ENCODE data around the gene MED26. TPM values are rescaled to one million over a fixed set of nuclear protein-coding genes. Genes with fewer than 3 reads are reported as not detected.
A peak's percentile ranks its signal among the peaks of the same experiment; 100 is the strongest.

The MED26 gene
- total RNA-seq, 1 donor from 2014 or later = 11.7 TPM

DNA sequence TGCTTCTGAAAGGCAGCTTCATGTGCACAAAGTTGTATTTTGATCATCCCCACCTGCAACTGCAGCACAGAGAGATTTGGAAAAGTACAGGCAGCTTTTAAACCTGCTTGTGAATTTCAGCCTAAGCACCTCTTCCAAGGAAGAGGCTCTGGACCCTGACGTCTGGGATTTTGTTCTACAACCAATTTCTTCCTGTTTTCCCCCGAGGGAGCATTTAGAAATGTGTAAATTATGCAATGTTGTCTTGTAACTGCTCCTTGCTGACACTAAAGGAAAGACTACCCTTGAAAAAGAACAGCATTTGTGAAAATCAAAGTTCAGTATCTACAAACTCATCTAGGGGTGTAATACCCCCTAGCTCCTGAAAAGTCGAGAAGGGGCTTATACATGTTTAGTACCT, 15.4 kb downstream of the MED26 start:
- H3K4me1 Mint-ChIP-seq = peaks cover 26% of the 10 kb centered on the region
- H3K27me3 Mint-ChIP-seq (ENCODE audit: low read depth) = no peaks in the 10 kb centered on the region
- no peaks in the 10 kb centered on the region for H3K9me3 Mint-ChIP-seq
- no peaks in the 10 kb centered on the region for H3K36me3 Mint-ChIP-seq (ENCODE audit: low read depth)
- no peak for DNase-seq (ENCODE audit: low read depth, low spot score)
- H3K27ac Mint-ChIP-seq (ENCODE audit: unreplicated experiment) = no peak overlapping the region
- no peak overlapping the region for H3K4me3 Mint-ChIP-seq
- TF ChIP-seq, protein P1, sequence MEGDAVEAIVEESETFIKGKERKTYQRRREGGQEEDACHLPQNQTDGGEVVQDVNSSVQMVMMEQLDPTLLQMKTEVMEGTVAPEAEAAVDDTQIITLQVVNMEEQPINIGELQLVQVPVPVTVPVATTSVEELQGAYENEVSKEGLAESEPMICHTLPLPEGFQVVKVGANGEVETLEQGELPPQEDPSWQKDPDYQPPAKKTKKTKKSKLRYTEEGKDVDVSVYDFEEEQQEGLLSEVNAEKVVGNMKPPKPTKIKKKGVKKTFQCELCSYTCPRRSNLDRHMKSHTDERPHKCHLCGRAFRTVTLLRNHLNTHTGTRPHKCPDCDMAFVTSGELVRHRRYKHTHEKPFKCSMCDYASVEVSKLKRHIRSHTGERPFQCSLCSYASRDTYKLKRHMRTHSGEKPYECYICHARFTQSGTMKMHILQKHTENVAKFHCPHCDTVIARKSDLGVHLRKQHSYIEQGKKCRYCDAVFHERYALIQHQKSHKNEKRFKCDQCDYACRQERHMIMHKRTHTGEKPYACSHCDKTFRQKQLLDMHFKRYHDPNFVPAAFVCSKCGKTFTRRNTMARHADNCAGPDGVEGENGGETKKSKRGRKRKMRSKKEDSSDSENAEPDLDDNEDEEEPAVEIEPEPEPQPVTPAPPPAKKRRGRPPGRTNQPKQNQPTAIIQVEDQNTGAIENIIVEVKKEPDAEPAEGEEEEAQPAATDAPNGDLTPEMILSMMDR (conservative IDR thresholded peaks at IDR 0.05) = peak; percentile 11

DNA sequence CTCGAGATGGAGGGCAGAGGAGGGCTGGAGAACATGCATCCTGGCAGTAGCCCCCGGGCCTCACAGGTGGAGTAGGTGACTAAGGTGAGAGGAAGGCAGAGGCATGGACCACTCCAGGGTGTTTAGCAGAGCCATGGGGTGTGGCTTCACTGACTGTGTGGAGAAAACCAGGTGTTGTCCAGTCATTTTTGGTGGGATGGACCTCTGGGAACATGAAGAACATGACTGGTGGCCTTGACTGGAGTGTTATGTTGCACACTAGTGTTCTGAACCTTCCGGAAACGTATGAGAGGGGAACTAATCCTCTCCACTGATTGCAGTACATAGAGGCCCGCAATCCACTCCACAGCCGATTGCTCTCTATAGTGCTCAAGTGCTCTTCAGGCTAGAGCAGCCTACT, 16.9 kb downstream of the MED26 start:
- Mint-ChIP-seq H3K27me3 (ENCODE audit: low read depth) (no peaks in the 10 kb centered on the region), H3K4me1 (peaks cover 19% of the 10 kb centered on the region), H3K4me3 (no peak overlapping the region), H3K27ac (ENCODE audit: unreplicated experiment) (no peak overlapping the region), H3K36me3 (ENCODE audit: low read depth) (no peaks in the 10 kb centered on the region), H3K9me3 (no peaks in the 10 kb centered on the region)
- TF ChIP-seq, protein P1 (conservative IDR thresholded peaks at IDR 0.05) = no peak
- DNase-seq (ENCODE audit: low read depth, low spot score) = no peak

DNA sequence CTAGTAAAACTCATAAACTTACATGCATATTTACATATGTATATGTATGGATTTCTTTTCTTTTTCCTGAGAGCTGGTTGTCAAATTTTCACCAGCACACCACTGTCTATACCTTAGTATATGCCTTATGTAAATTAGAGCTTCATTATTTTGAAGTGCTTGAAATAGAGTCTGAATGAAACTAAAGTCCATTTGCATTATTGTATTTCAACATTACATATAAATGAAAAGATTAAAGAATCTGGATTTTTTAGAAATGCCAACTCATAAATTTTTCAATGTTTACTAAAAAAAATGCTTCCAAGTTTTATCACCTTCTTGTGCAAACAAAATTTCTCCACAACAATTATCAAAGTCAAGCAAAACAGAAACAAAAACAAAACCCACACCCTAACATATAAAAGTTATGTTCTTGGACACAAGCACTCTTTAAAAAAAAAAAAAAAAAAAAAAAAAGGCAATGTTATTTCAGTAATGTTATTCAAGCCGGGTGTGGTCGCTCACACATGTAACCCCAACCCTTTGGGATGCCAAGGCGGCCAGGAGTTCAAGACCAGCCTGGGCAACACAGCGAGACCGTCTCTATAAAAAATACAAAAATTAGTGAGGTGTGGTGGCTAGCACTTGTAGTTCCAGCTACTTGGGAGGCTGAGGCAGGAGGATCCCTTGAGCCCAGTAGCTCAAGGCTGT, 18.3 kb downstream of the MED26 start:
- TF ChIP-seq, protein P1 (conservative IDR thresholded peaks at IDR 0.05) = no peak
- H3K4me1 Mint-ChIP-seq = peaks cover 9% of the 10 kb centered on the region

DNA sequence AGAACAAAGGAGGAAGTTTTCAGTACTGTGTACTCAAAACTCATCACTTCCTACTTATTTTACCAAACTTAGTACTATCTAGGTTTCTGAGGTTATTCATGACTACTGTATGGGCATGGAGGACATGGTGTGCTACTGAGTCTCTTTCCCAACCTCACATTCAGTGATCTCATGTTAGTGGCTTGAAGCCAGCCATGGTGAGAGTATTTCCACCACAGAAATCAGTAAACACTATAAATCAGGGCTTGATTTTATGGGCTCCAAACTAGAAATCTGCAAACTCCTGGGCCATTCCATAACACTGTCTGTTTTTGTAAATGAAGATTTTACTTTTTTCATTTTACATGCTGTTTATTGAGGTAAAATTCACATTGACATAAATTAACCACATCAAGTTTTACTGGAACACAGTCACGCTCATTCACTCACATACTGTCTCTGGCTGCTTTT, 19.7 kb downstream of the MED26 start:
- H3K4me3 Mint-ChIP-seq = no peak overlapping the region
- no peaks in the 10 kb centered on the region for H3K27me3 Mint-ChIP-seq (ENCODE audit: low read depth)
- H3K27ac Mint-ChIP-seq (ENCODE audit: unreplicated experiment) = no peak overlapping the region
- H3K36me3 Mint-ChIP-seq (ENCODE audit: low read depth) = no peaks in the 10 kb centered on the region
- H3K9me3 Mint-ChIP-seq = no peaks in the 10 kb centered on the region
- TF ChIP-seq, protein P1 (conservative IDR thresholded peaks at IDR 0.05) = no peak
- peaks cover 3% of the 10 kb centered on the region for H3K4me1 Mint-ChIP-seq
- no peak for DNase-seq (ENCODE audit: low read depth, low spot score)

More for the DNA sequence above, 18.3 kb downstream of the MED26 start:
- H3K27me3 Mint-ChIP-seq (ENCODE audit: low read depth) = no peaks in the 10 kb centered on the region
- no peaks in the 10 kb centered on the region for H3K9me3 Mint-ChIP-seq
- no peak overlapping the region for H3K27ac Mint-ChIP-seq (ENCODE audit: unreplicated experiment)
- no peak for DNase-seq (ENCODE audit: low read depth, low spot score)
- no peak overlapping the region for H3K4me3 Mint-ChIP-seq
- H3K36me3 Mint-ChIP-seq (ENCODE audit: low read depth) = no peaks in the 10 kb centered on the region

DNA sequence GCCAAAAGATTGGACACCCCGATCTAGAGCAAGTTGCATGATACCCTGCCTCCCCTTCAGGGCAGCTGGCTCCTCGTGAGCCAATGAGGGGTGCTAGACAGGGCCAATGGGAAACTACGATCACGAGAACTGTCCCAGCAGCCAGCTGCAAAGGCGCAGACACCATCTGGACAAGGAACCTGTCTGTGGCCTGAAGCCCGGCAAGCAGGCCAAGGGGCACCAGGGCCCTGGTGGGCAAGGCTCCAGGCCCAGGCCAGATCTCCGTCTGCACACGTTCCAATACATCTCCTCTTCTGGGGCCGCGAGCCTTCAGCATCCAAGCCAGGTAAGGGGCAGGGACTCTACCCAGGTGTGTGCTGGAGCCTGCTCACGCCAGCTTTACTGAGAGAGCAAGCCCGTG, 20.2 kb downstream of the MED26 start:
- no peak overlapping the region for H3K27ac Mint-ChIP-seq (ENCODE audit: unreplicated experiment)
- no peaks in the 10 kb centered on the region for H3K36me3 Mint-ChIP-seq (ENCODE audit: low read depth)
- H3K4me3 Mint-ChIP-seq = no peak overlapping the region
- TF ChIP-seq, protein P1 (conservative IDR thresholded peaks at IDR 0.05) = no peak
- no peaks in the 10 kb centered on the region for H3K9me3 Mint-ChIP-seq
- no peaks in the 10 kb centered on the region for H3K27me3 Mint-ChIP-seq (ENCODE audit: low read depth)
- DNase-seq (ENCODE audit: low read depth, low spot score) = no peak
- H3K4me1 Mint-ChIP-seq = no peaks in the 10 kb centered on the region

All from neural crest cell (in vitro differentiated cells).